SK-N-SH (cell line): Measurements from ENCODE around the gene WASF1. TPM values are rescaled to one million over a fixed set of nuclear protein-coding genes. Genes with fewer than 3 reads are reported as not detected.

Source experiments
- CTCF ChIA-PET: fragments of 300-600, 350-600 bp; formaldehyde crosslinking; extraction: SDS; loops from one replicate; lab custom pipeline; 2021; lab: Yijun Ruan, JAX
- POLR2A ChIA-PET: fragments of 350-600 bp; sonication (Branson Sonifier 250); formaldehyde crosslinking; extraction: SDS; loops from one replicate; lab custom pipeline; 2020; ENCODE audit warnings: antibody characterized with exemption, inconsistent platforms; lab: Yijun Ruan, JAX
- DNase-seq: peaks from one replicate; pipeline ENCODE4 v3.0.0; 2012
- H2AFZ ChIP-seq: fragments of 200-600 bp; sonication (generic); 2 replicates; pipeline ENCODE4 v1.8.1; 2016; ENCODE audit warnings: antibody characterized with exemption, mild to moderate bottlenecking, low read depth
- H3F3A ChIP-seq: fragments of 200-600 bp; sonication (generic); replicated peaks from 2 replicates; pipeline ENCODE3; 2016; ENCODE audit warnings: antibody characterized with exemption, mild to moderate bottlenecking; ENCODE audit not compliant: insufficient read depth
- H3K27ac ChIP-seq, 2 experiments: fragments of 200-500 bp in 1 of 2; fragments of 200-600 bp in 1 of 2; sonication (Bioruptor generic) in 1 of 2; sonication (generic), shearing (Covaris generic) in 1 of 2; 2 replicates each; pipeline versions ENCODE4 v1.5.1 to v1.6.1; 2014 to 2016; ENCODE audit warnings: low read depth in 2 of 2, inconsistent platforms in 1 of 2, low read length in 1 of 2, mild to moderate bottlenecking in 1 of 2, mixed read lengths in 1 of 2
- H3K27me3 ChIP-seq: fragments of 200-600 bp; sonication (generic), shearing (Covaris generic); 2 replicates; pipeline ENCODE4 v1.6.1; 2016; ENCODE audit warnings: mixed run types; ENCODE audit not compliant: insufficient read depth
- H3K36me3 ChIP-seq, 2 experiments: fragments of 200-500 bp in 1 of 2; fragments of 200-600 bp in 1 of 2; sonication (Bioruptor generic) in 1 of 2; sonication (generic) in 1 of 2; replicated peaks in 1 of 2; 2 replicates each; pipeline versions ENCODE3 to v1.5.1; 2014 to 2016; ENCODE audit warnings: low read length in 1 of 2, mild to moderate bottlenecking in 1 of 2; ENCODE audit not compliant: insufficient read depth in 2 of 2, control insufficient read depth in 1 of 2
- H3K4me1 ChIP-seq, 2 experiments: fragments of 200-500 bp in 1 of 2; fragments of 200-600 bp in 1 of 2; sonication (Bioruptor generic) in 1 of 2; sonication (generic), shearing (Covaris generic) in 1 of 2; 2 replicates each; pipeline versions ENCODE4 v1.5.1 to v1.6.1; 2014 to 2016; ENCODE audit warnings: low read depth in 1 of 2, low read length in 1 of 2, mixed run types in 1 of 2; ENCODE audit not compliant: insufficient read depth in 2 of 2, control insufficient read depth in 1 of 2
- H3K4me2 ChIP-seq: fragments of 200-600 bp; sonication (generic), shearing (Covaris generic); 2 replicates; pipeline ENCODE4 v1.6.1; 2017; ENCODE audit warnings: mixed run types
- H3K4me3 ChIP-seq, 2 experiments: fragments of 200-500 bp in 1 of 2; fragments of 200-600 bp in 1 of 2; sonication (Bioruptor generic) in 1 of 2; sonication (generic), shearing (Covaris generic) in 1 of 2; 2 replicates each; pipeline versions ENCODE4 v1.5.1 to v1.8.1; 2014 to 2016; ENCODE audit warnings: low read depth in 2 of 2, inconsistent platforms in 1 of 2, low read length in 1 of 2, mild to moderate bottlenecking in 1 of 2, mixed read lengths in 1 of 2, moderate library complexity in 1 of 2
- H3K79me2 ChIP-seq: fragments of 200-600 bp; sonication (generic); 2 replicates; pipeline ENCODE4 v1.8.1; 2017; ENCODE audit warnings: mild to moderate bottlenecking; ENCODE audit not compliant: insufficient read depth
- H3K9ac ChIP-seq: fragments of 200-600 bp; sonication (generic); 2 replicates; pipeline ENCODE4 v1.6.1; 2017; ENCODE audit warnings: mixed run types
- H3K9me2 ChIP-seq: fragments of 200-600 bp; sonication (generic); 2 replicates; pipeline ENCODE4 v1.6.1; 2017; ENCODE audit warnings: mixed run types
- H3K9me3 ChIP-seq: fragments of 200-600 bp; sonication (generic); 2 replicates; pipeline ENCODE4 v1.6.1; 2017; ENCODE audit warnings: mixed run types, mild to moderate bottlenecking, moderate library complexity
- H4K20me1 ChIP-seq: fragments of 200-600 bp; sonication (generic); 2 replicates; pipeline ENCODE4 v1.6.1; 2017; ENCODE audit warnings: mild to moderate bottlenecking, mixed run types; ENCODE audit not compliant: insufficient read depth
- EP300 ChIP-seq, 2 experiments: IDR thresholded peaks; 2 replicates each; pipeline versions ENCODE4 v1.4.0 to v1.6.1; 2012; ENCODE audit warnings: borderline replicate concordance in 1 of 2, low read depth in 1 of 2, low read length in 1 of 2
- EZH2phosphoT487 ChIP-seq: fragments of 200-600 bp; sonication (generic); IDR thresholded peaks from 2 replicates; pipeline ENCODE4 v1.6.1; 2017; ENCODE audit warnings: low read depth, mixed run types, mild to moderate bottlenecking, antibody characterized with exemption, moderate library complexity, borderline replicate concordance
- FOXJ3 ChIP-seq: sonication (generic); formaldehyde crosslinking; IDR thresholded peaks from 2 replicates; pipeline ENCODE4 v1.5.1; 2020; ENCODE audit warnings: mild to moderate bottlenecking, missing genetic modification reagents
- GATA2 ChIP-seq: sonication (generic); formaldehyde crosslinking; IDR thresholded peaks from 2 replicates; pipeline ENCODE4 v1.5.0; 2020; ENCODE audit warnings: mild to moderate bottlenecking, missing genetic modification reagents
- JUND ChIP-seq: IDR thresholded peaks from 2 replicates; pipeline ENCODE4 v1.4.0; 2012
- MEF2A ChIP-seq: IDR thresholded peaks from 2 replicates; pipeline ENCODE4 v1.4.0; 2012; ENCODE audit warnings: low read depth, borderline replicate concordance
- NRF1 ChIP-seq: IDR thresholded peaks from 2 replicates; pipeline ENCODE4 v1.6.1; 2012; ENCODE audit warnings: low read depth, mild to moderate bottlenecking, low read length
- POLR2AphosphoS5 ChIP-seq: IDR thresholded peaks from 2 replicates; pipeline ENCODE4 v1.6.1; 2012; ENCODE audit warnings: low read depth, low read length
- RAD21 ChIP-seq: IDR thresholded peaks from 2 replicates; pipeline ENCODE4 v1.6.1; 2012; ENCODE audit warnings: mild to moderate bottlenecking, low read length
- RCOR1 ChIP-seq: fragments of 150-350 bp; IDR thresholded peaks from 2 replicates; pipeline ENCODE4 v1.6.1; 2017; ENCODE audit warnings: antibody characterized with exemption, low read length
- RFX5 ChIP-seq: IDR thresholded peaks from 2 replicates; pipeline ENCODE4 v1.6.1; 2012; ENCODE audit warnings: mild to moderate bottlenecking, improper control_type of control experiment, low read length
- TCF12 ChIP-seq: IDR thresholded peaks from 2 replicates; pipeline ENCODE4 v1.4.0; 2012
- USF1 ChIP-seq: IDR thresholded peaks from 2 replicates; pipeline ENCODE4 v1.4.0; 2012; ENCODE audit warnings: low read depth, borderline replicate concordance
- USF2 ChIP-seq: fragments of 150-350 bp; IDR thresholded peaks from 2 replicates; pipeline ENCODE4 v1.6.1; 2017; ENCODE audit warnings: antibody characterized with exemption, low read length, low read depth, borderline replicate concordance
- ZBTB33 ChIP-seq: IDR thresholded peaks from 2 replicates; pipeline ENCODE4 v1.4.0; 2012; ENCODE audit warnings: low read depth, borderline replicate concordance
- WGBS: methylation state at CpG from one replicate; pipeline ENCODE4 v1.1.6; 2017; ENCODE audit warnings: low lambda C conversion rate; 5-methylcytosine and 5-hydroxymethylcytosine counted together
- polyA plus RNA-seq, 3 experiments: library from polyadenylated mRNA; depleted of rRNA; stranded (reverse); fragments of >200 nt; gene quantifications; 2 replicates each; pipeline ENCODE4 v1.2.3, GENCODE V29; 2012
- TF ChIP-seq, protein P1 (sequence below): IDR thresholded peaks from 2 replicates; pipeline ENCODE4 v1.6.1; 2012; ENCODE audit warnings: mild to moderate bottlenecking, low read depth, low read length, moderate library complexity

The WASF1 gene
- polyA plus RNA-seq, 1 of the 3 experiments (the other 2 are of a cell fraction) = 31.4 TPM

DNA sequence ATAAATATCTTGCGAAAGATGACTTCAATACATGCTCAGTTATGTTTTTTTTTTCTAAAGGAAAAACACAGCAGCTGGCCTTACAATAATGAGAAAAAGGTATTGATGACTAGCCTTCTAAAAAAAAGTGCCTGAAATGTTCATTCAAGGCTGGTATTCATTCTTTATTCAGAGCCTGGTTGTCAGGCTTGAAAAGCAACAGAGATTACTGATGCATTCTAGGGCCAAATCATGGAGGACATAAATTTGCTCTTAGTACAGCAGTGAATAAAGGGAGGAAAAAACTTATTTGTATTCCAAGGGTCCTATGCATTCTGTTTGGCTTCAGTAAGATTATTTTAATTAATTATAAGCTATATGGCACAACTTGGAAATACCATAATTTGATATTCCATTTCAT lies 83.5 kb downstream of the WASF1 start:
- Histone ChIP-seq H3K36me3 (peaks cover 9 to 32% of the 10 kb centered on the region in 2 experiments), H4K20me1 (no peaks in the 10 kb centered on the region), H3K4me3 (no peak overlapping the region), H3K79me2 (no peaks in the 10 kb centered on the region), H3K27me3 (no peaks in the 10 kb centered on the region), H3K27ac (no peak overlapping the region; a peak in 1 of 4 replicates), H3K4me2 (no peak overlapping the region), H3F3A (peaks cover 3% of the 10 kb centered on the region), H3K4me1 (no peaks in the 10 kb centered on the region; a peak in 2 of 4 replicates), H2AFZ (no peak overlapping the region), H3K9me3 (no peaks in the 10 kb centered on the region), H3K9me2 (no peaks in the 10 kb centered on the region), H3K9ac (no peak overlapping the region)
- ChIA-PET CTCF (interaction anchor here (0.9 to 1.2 kb wide), 2 partner anchors 296 to 360 kb away, joined by 3 read pairs; no protein-coding TSS in a partner anchor), POLR2A (no interaction called here)
- TF ChIP-seq RFX5 = no peak
- TF ChIP-seq ZBTB33 = no peak
- no peak for TF ChIP-seq MEF2A
- TF ChIP-seq GATA2 = no peak
- TF ChIP-seq NRF1 = no peak
- TF ChIP-seq, protein P1, sequence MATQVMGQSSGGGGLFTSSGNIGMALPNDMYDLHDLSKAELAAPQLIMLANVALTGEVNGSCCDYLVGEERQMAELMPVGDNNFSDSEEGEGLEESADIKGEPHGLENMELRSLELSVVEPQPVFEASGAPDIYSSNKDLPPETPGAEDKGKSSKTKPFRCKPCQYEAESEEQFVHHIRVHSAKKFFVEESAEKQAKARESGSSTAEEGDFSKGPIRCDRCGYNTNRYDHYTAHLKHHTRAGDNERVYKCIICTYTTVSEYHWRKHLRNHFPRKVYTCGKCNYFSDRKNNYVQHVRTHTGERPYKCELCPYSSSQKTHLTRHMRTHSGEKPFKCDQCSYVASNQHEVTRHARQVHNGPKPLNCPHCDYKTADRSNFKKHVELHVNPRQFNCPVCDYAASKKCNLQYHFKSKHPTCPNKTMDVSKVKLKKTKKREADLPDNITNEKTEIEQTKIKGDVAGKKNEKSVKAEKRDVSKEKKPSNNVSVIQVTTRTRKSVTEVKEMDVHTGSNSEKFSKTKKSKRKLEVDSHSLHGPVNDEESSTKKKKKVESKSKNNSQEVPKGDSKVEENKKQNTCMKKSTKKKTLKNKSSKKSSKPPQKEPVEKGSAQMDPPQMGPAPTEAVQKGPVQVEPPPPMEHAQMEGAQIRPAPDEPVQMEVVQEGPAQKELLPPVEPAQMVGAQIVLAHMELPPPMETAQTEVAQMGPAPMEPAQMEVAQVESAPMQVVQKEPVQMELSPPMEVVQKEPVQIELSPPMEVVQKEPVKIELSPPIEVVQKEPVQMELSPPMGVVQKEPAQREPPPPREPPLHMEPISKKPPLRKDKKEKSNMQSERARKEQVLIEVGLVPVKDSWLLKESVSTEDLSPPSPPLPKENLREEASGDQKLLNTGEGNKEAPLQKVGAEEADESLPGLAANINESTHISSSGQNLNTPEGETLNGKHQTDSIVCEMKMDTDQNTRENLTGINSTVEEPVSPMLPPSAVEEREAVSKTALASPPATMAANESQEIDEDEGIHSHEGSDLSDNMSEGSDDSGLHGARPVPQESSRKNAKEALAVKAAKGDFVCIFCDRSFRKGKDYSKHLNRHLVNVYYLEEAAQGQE = no peak
- no peak for TF ChIP-seq USF2
- no peak for TF ChIP-seq RCOR1
- TF ChIP-seq USF1 = no peak
- TF ChIP-seq RAD21 = no peak
- no peak for TF ChIP-seq JUND
- TF ChIP-seq EZH2phosphoT487 = no peak
- no peak for TF ChIP-seq POLR2AphosphoS5
- no peak for TF ChIP-seq EP300 (IDR thresholded peaks at IDR 0.05; ENCODE audit: borderline replicate concordance in 1 of 2, low read depth in 1 of 2, low read length in 1 of 2)
- TF ChIP-seq FOXJ3 (CRISPR knock-in tag) = no peak
- no peak for TF ChIP-seq TCF12
- no peak for DNase-seq
- 95% methylated on average over 1 of the region's 1 CpG for WGBS
